H1 (cell line): ENCODE results near the gene SLC35A2. TPM values are rescaled to one million over a fixed set of nuclear protein-coding genes. Genes with fewer than 3 reads are reported as not detected.

Source experiments
- CTCF ChIA-PET: fragments of 300-600 bp; sonication (Branson Sonifier 250); formaldehyde crosslinking; loops from one replicate; lab custom pipeline; 2021; ENCODE audit not compliant: partially characterized antibody; lab: Charles Lee
- POLR2A ChIA-PET: fragments of 300-600 bp; sonication (Branson Sonifier 250); formaldehyde crosslinking; loops from one replicate; lab custom pipeline; 2021; ENCODE audit warnings: inconsistent platforms; ENCODE audit not compliant: partially characterized antibody; lab: Charles Lee
- DNase-seq, 2 experiments: peaks; one replicate each; pipeline versions ENCODE4 v3.0.0 to v3.0.0-alpha.2; 2010 to 2022; ENCODE audit warnings: low spot score in 2 of 2, low read depth in 1 of 2, mixed read lengths in 1 of 2
- FAIRE-seq: peaks from 2 replicates; lab custom pipeline; 2011; peaks lifted over from hg19 to GRCh38; lab: Jason Lieb, UNC
- H2AFZ ChIP-seq: 2 replicates; pipeline ENCODE4 v1.8.1; 2012; ENCODE audit warnings: low read length, inconsistent platforms
- H2AK5ac ChIP-seq: 2 replicates; pipeline ENCODE4 v1.6.1; 2013; ENCODE audit warnings: low read depth, low read length
- H2BK120ac ChIP-seq: replicated peaks from 2 replicates; pipeline ENCODE3; 2013; ENCODE audit warnings: low read depth, low read length, inconsistent platforms
- H2BK12ac ChIP-seq: 2 replicates; pipeline ENCODE4 v1.6.1; 2013; ENCODE audit warnings: low read depth, low read length
- H2BK15ac ChIP-seq: 2 replicates; pipeline ENCODE4 v1.6.1; 2013; ENCODE audit warnings: low read length
- H2BK20ac ChIP-seq: 2 replicates; pipeline ENCODE4 v1.6.1; 2013; ENCODE audit warnings: low read length
- H2BK5ac ChIP-seq: 2 replicates; pipeline ENCODE4 v1.6.1; 2013; ENCODE audit warnings: low read depth, low read length
- H3K14ac ChIP-seq: 2 replicates; pipeline ENCODE4 v1.6.1; 2013; ENCODE audit warnings: inconsistent platforms; ENCODE audit not compliant: insufficient read length
- H3K18ac ChIP-seq: 2 replicates; pipeline ENCODE4 v1.6.1; 2013; ENCODE audit warnings: low read length; ENCODE audit errors: extremely low read depth
- H3K23ac ChIP-seq: 2 replicates; pipeline ENCODE4 v1.6.1; 2013; ENCODE audit warnings: inconsistent platforms; ENCODE audit not compliant: insufficient read length
- H3K23me2 ChIP-seq: 2 replicates; pipeline ENCODE4 v1.6.1; 2013; ENCODE audit warnings: low read depth, low read length
- H3K27ac ChIP-seq: 2 replicates; pipeline ENCODE4 v1.6.1; 2011; ENCODE audit warnings: low read depth, low read length, inconsistent platforms
- H3K27me3 ChIP-seq, 4 experiments: replicated peaks in 1 of 4; 1 replicate in 1 of 4; 2 replicates in 3 of 4; pipeline versions ENCODE4 v1.6.1 to v1.8.1; 2011 to 2013; ENCODE audit warnings: low read length in 3 of 4, mild to moderate bottlenecking in 3 of 4, inconsistent platforms in 2 of 4, mixed read lengths in 2 of 4, moderate library complexity in 1 of 4; ENCODE audit not compliant: control insufficient read depth in 3 of 4, insufficient read depth in 3 of 4; ENCODE audit errors: extremely low read depth in 1 of 4
- H3K36me3 ChIP-seq, 4 experiments: 2 replicates each; pipeline versions ENCODE4 v1.6.1 to v1.8.1; 2011 to 2013; ENCODE audit warnings: mild to moderate bottlenecking in 4 of 4, low read length in 3 of 4, moderate library complexity in 2 of 4, control low read depth in 1 of 4, inconsistent platforms in 1 of 4; ENCODE audit not compliant: insufficient read depth in 4 of 4, control insufficient read depth in 2 of 4
- H3K4ac ChIP-seq: replicated peaks from 2 replicates; pipeline ENCODE3; 2013; ENCODE audit warnings: low read length, low read depth, mixed read lengths, inconsistent platforms; ENCODE audit not compliant: insufficient read length
- H3K4me1 ChIP-seq, 4 experiments: replicated peaks in 1 of 4; 1 replicate in 1 of 4; 2 replicates in 3 of 4; pipeline versions ENCODE4 v1.6.1 to v1.8.1; 2011 to 2013; ENCODE audit warnings: low read length in 3 of 4, inconsistent platforms in 2 of 4, mixed read lengths in 1 of 4; ENCODE audit not compliant: insufficient read depth in 4 of 4, control insufficient read depth in 3 of 4
- H3K4me2 ChIP-seq, 2 experiments: 2 replicates each; pipeline versions ENCODE4 v1.6.1 to v1.8.1; 2011 to 2013; ENCODE audit warnings: low read depth in 2 of 2, low read length in 2 of 2, control low read depth in 1 of 2, inconsistent platforms in 1 of 2, mild to moderate bottlenecking in 1 of 2; ENCODE audit not compliant: insufficient read depth in 1 of 2
- H3K4me3 ChIP-seq, 4 experiments: fragments of 200-600, 300-600 bp in 1 of 4; sonication (generic), shearing (Covaris generic), sonication (Bioruptor Twin) in 1 of 4; 2 replicates each; pipeline versions ENCODE4 v1.5.1 to v1.8.1; 2011 to 2016; ENCODE audit warnings: low read length in 4 of 4, low read depth in 3 of 4, control low read depth in 2 of 4, inconsistent platforms in 2 of 4, mild to moderate bottlenecking in 2 of 4, mixed read lengths in 1 of 4, moderate library complexity in 1 of 4; ENCODE audit not compliant: insufficient read depth in 2 of 4; ENCODE audit errors: extremely low read depth in 1 of 4
- H3K56ac ChIP-seq: replicated peaks from 2 replicates; pipeline ENCODE3; 2013; ENCODE audit warnings: low read depth, mild to moderate bottlenecking, mixed read lengths, low read length, inconsistent platforms; ENCODE audit not compliant: insufficient read length
- H3K79me1 ChIP-seq: 2 replicates; pipeline ENCODE4 v1.6.1; 2013; ENCODE audit warnings: low read depth, low read length, control low read depth
- H3K79me2 ChIP-seq, 2 experiments: 2 replicates each; pipeline versions ENCODE4 v1.6.1 to v1.8.1; 2012 to 2013; ENCODE audit warnings: low read length in 2 of 2, mild to moderate bottlenecking in 2 of 2, inconsistent platforms in 1 of 2; ENCODE audit not compliant: insufficient read depth in 2 of 2, control insufficient read depth in 1 of 2
- H3K9ac ChIP-seq, 4 experiments: replicated peaks in 1 of 4; 1 replicate in 1 of 4; 2 replicates in 3 of 4; pipeline versions ENCODE4 v1.6.1 to v1.8.1; 2011 to 2013; ENCODE audit warnings: low read depth in 3 of 4, low read length in 3 of 4, control low read depth in 2 of 4, mild to moderate bottlenecking in 2 of 4, moderate library complexity in 2 of 4, inconsistent platforms in 1 of 4; ENCODE audit errors: extremely low read depth in 1 of 4
- H3K9me3 ChIP-seq, 2 experiments: 2 replicates each; pipeline versions ENCODE4 v1.6.1 to v1.8.1; 2012 to 2013; ENCODE audit warnings: mild to moderate bottlenecking in 2 of 2, moderate library complexity in 2 of 2, control low read depth in 1 of 2, inconsistent platforms in 1 of 2, low read depth in 1 of 2, low read length in 1 of 2, mixed read lengths in 1 of 2; ENCODE audit not compliant: insufficient read depth in 2 of 2
- H4K20me1 ChIP-seq, 2 experiments: replicated peaks in 1 of 2; 2 replicates each; pipeline versions ENCODE3 to v1.8.1; 2011 to 2013; ENCODE audit warnings: inconsistent platforms in 2 of 2, low read length in 2 of 2, mild to moderate bottlenecking in 1 of 2; ENCODE audit not compliant: insufficient read depth in 2 of 2, control insufficient read depth in 1 of 2
- H4K5ac ChIP-seq: 2 replicates; pipeline ENCODE4 v1.6.1; 2013; ENCODE audit warnings: low read length, low read depth, mixed read lengths, inconsistent platforms; ENCODE audit not compliant: insufficient read length
- H4K8ac ChIP-seq: 2 replicates; pipeline ENCODE4 v1.8.0; 2013; ENCODE audit warnings: mild to moderate bottlenecking, moderate library complexity, low read length, inconsistent platforms; ENCODE audit not compliant: insufficient read depth; ENCODE audit errors: extremely low read depth
- H4K91ac ChIP-seq: replicated peaks from 2 replicates; pipeline ENCODE3; 2013; ENCODE audit warnings: low read length, mixed read lengths, inconsistent platforms; ENCODE audit not compliant: insufficient read length
- KDM1A ChIP-seq: fragments of 200-600, 300-600 bp; sonication (generic); IDR thresholded peaks from 2 replicates; pipeline ENCODE4 v1.7.1; 2016; ENCODE audit warnings: mild to moderate bottlenecking, low read length, borderline replicate concordance
- RAD21 ChIP-seq, 2 experiments: IDR thresholded peaks in 1 of 2; conservative IDR thresholded peaks in 1 of 2; 2 replicates each; pipeline ENCODE4 v1.6.1; 2011; ENCODE audit warnings: low read depth in 2 of 2, low read length in 2 of 2, improper control_type of control experiment in 1 of 2, inconsistent platforms in 1 of 2, mild to moderate bottlenecking in 1 of 2, moderate library complexity in 1 of 2
- SIN3A ChIP-seq, 2 experiments: IDR thresholded peaks in 1 of 2; conservative IDR thresholded peaks in 1 of 2; 2 replicates each; pipeline ENCODE4 v1.6.1; 2011 to 2012; ENCODE audit warnings: low read length in 2 of 2, improper control_type of control experiment in 1 of 2, low read depth in 1 of 2, mild to moderate bottlenecking in 1 of 2
- WGBS, 2 experiments: shearing (Covaris generic) in 1 of 2; methylation state at CpG; one replicate each; pipeline versions ENCODE4 v1.1.6 to v1.1.7; 2013 to 2015; ENCODE audit warnings: low lambda C conversion rate in 2 of 2, mixed read lengths in 2 of 2, inconsistent platforms in 1 of 2, low coverage in 1 of 2, missing lambda C conversion rate in 1 of 2; ENCODE audit not compliant: insufficient replicate concordance in 2 of 2, insufficient coverage in 1 of 2, insufficient read length in 1 of 2; ENCODE audit errors: extremely low coverage in 1 of 2, missing lambda C conversion rate in 1 of 2; 5-methylcytosine and 5-hydroxymethylcytosine counted together
- polyA plus RNA-seq, 7 experiments: library from polyadenylated mRNA; depleted of rRNA in 3 of 7; stranded (reverse) in 5 of 7; unstranded in 2 of 7; fragments of >200 nt in 5 of 7; fragments of 200-250 nt in 2 of 7; gene quantifications; 1 replicate in 5 of 7; 2 replicates in 1 of 7; 4 replicates in 1 of 7; pipeline versions ENCODE4 v1.2.1 to v1.2.3, GENCODE V29; 2011 to 2013; ENCODE audit warnings: missing spikeins in 2 of 7, mixed read lengths in 2 of 7
- total RNA-seq: library from RNA; stranded (reverse); fragmentation: NEBNext Ultra II Directional; extraction: Animal tissue kit (Norgen Biotek cat#: 25700); gene quantifications from 2 replicates; pipeline ENCODE4 v1.2.1, GENCODE V29; 2021
- TF ChIP-seq, protein P1 (sequence below), 3 experiments: IDR thresholded peaks; 1 replicate in 2 of 3; 2 replicates in 1 of 3; pipeline versions ENCODE4 v1.5.1 to v1.6.1; 2011; ENCODE audit warnings: low read length in 3 of 3, mild to moderate bottlenecking in 3 of 3, inconsistent platforms in 2 of 3, low read depth in 1 of 3, moderate library complexity in 1 of 3; ENCODE audit not compliant: insufficient read depth in 1 of 3; ENCODE audit errors: control extremely low read depth in 1 of 3

SLC35A2 gene
- total and polyA plus RNA-seq, 2 of the 8 experiments (the other 6 are each of a cell fraction or from before 2014, with no cell fraction given) = 21.4 to 48.3 TPM

DNA sequence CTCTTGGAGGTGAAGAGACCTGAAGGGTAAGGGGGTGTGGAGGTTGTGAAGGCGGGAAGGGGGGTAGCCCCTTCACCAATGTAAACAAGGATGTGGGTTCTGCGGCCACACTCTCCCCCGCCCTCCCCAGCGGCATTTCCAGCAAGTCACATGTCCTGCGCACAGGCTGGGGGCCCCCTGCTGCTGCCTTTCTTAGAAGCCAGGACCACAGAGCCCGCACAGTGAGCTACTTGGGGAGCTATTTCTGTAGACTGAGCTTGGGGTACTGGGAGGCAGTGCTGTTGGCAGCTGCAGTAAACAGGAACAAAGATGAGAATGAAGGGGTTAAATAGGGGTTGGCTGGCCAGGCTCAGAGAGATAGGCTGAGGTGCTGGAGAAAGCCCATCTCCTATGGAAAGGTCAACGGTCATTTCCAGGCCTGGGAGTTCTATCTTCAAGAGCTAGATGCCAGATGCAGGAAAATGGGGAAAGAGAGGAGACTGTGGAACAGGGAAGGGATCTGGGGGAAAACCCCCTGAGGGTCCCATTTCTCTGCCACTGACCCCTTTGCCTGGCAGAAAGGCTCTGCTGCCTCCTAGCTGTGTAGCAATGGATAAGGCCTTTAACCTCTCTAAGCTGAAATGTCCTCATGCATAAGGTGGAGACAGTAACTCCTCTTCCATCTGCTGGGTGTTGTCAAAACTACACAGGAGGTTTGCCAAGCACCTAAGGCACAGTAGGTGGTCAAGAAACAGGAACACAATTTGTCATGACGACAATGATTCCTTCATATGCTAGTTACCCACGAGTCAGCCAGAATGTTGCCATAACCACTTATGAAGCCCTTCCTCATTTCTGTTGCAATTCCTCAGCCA is 25.8 kb upstream of the SLC35A2 start:
- Histone ChIP-seq H4K8ac (no peak overlapping the region), H3K4ac (no peak overlapping the region), H3K4me1 (peaks cover 0 to 12% (median 3%) of the 10 kb centered on the region in 4 experiments; a peak in 6 of 7 replicates), H3K9ac (no peak overlapping the region), H2BK5ac (no peak overlapping the region; the same call in 1 of the 2 replicates), H3K27ac (peak overlapping the region; percentile 68), H2AFZ (no peak overlapping the region), H4K5ac (peak overlapping the region; percentile 16), H3K79me2 (peaks cover 0 to 54% of the 10 kb centered on the region in 2 experiments; a peak in 2 of 4 replicates), H3K36me3 (peaks cover 0 to 18% (median 7%) of the 10 kb centered on the region in 4 experiments; a peak in 6 of 8 replicates), H3K4me2 (peak overlapping the region; percentile 3 to 47; a peak in 3 of 4 replicates), H3K27me3 (no peaks in the 10 kb centered on the region), H3K79me1 (no peaks in the 10 kb centered on the region), H3K23me2 (no peaks in the 10 kb centered on the region; the same call in 1 of the 2 replicates), H2BK15ac (no peak overlapping the region), H3K9me3 (no peaks in the 10 kb centered on the region), H3K23ac (no peak overlapping the region), H2BK12ac (no peak overlapping the region), H3K56ac (no peak overlapping the region), H4K91ac (no peak overlapping the region), H4K20me1 (peaks cover 0 to 2% of the 10 kb centered on the region in 2 experiments), H3K18ac (no peak overlapping the region), H2BK120ac (no peak overlapping the region), H2AK5ac (no peak overlapping the region), H3K14ac (no peak overlapping the region)
- WGBS, 2 experiments = 20% methylated on average over 9 of the region's 9 CpGs; no CpG with 5 or more reads in 1 of the 2 experiments
- DNase-seq (peak in 1 of 2 experiments; percentile 52), FAIRE-seq (peak; percentile 95)
- ChIA-PET POLR2A (interaction anchor here (1.0 to 21.5 kb wide), 8 partner anchors 11 to 110 kb away, joined by 3 to 572 read pairs (median 4); partner anchors contain the start of genes OTUD5, PIM2, PQBP1 and SLC35A2), CTCF (interaction anchor here (0.6 to 3.1 kb wide), 12 partner anchors 9 to 175 kb away, joined by 3 to 20 read pairs (median 4); partner anchors contain the start of genes PQBP1 and TIMM17B)
- peak; percentile 1 to 54; a peak in 1 of 4 replicates for TF ChIP-seq SIN3A (conservative IDR thresholded peaks at IDR 0.05 in 1 of 2, IDR thresholded peaks at IDR 0.05 in 1 of 2; ENCODE audit: low read depth in 1 of 2, low read length in 2 of 2)
- peak; percentile 74 to 82 for TF ChIP-seq RAD21 (IDR thresholded peaks at IDR 0.05 in 1 of 2, conservative IDR thresholded peaks at IDR 0.05 in 1 of 2; ENCODE audit: low read depth in 2 of 2, low read length in 2 of 2)
- TF ChIP-seq KDM1A = no peak
- TF ChIP-seq, protein P1, sequence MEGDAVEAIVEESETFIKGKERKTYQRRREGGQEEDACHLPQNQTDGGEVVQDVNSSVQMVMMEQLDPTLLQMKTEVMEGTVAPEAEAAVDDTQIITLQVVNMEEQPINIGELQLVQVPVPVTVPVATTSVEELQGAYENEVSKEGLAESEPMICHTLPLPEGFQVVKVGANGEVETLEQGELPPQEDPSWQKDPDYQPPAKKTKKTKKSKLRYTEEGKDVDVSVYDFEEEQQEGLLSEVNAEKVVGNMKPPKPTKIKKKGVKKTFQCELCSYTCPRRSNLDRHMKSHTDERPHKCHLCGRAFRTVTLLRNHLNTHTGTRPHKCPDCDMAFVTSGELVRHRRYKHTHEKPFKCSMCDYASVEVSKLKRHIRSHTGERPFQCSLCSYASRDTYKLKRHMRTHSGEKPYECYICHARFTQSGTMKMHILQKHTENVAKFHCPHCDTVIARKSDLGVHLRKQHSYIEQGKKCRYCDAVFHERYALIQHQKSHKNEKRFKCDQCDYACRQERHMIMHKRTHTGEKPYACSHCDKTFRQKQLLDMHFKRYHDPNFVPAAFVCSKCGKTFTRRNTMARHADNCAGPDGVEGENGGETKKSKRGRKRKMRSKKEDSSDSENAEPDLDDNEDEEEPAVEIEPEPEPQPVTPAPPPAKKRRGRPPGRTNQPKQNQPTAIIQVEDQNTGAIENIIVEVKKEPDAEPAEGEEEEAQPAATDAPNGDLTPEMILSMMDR (IDR thresholded peaks at IDR 0.05; ENCODE audit: control extremely low read depth in 1 of 3, insufficient read depth in 1 of 3, low read depth in 1 of 3, low read length in 3 of 3) = peak; percentile 27 to 79 (median 77)
- TF ChIP-seq, all 59 proteins: peak for 3
- peak overlapping the region in 1 of 4 experiments; percentile 42; a peak in 2 of 8 replicates for H3K4me3 ChIP-seq
- H2BK20ac ChIP-seq = no peak overlapping the region
